Neural crest cell (in vitro differentiated cells): ENCODE data around the gene SMIM38. TPM values are rescaled to one million over a fixed set of nuclear protein-coding genes. Genes with fewer than 3 reads are reported as not detected.

Experiments used
- DNase-seq: peaks from one replicate; pipeline ENCODE4 v3.0.0; 2021; ENCODE audit warnings: low read depth, mixed read lengths, low spot score
- H3K27ac Mint-ChIP-seq: one replicate; pipeline ENCODE4 v1.8.0; 2021; ENCODE audit warnings: mild to moderate bottlenecking, mixed read lengths; ENCODE audit not compliant: unreplicated experiment
- H3K27me3 Mint-ChIP-seq: 2 replicates; pipeline ENCODE4 v1.8.0; 2021; ENCODE audit warnings: low read depth, mild to moderate bottlenecking, mixed read lengths
- H3K36me3 Mint-ChIP-seq: 2 replicates; pipeline ENCODE4 v1.8.0; 2021; ENCODE audit warnings: low read depth, mild to moderate bottlenecking, mixed read lengths
- H3K4me1 Mint-ChIP-seq: 2 replicates; pipeline ENCODE4 v1.8.0; 2021; ENCODE audit warnings: mixed read lengths
- H3K4me3 Mint-ChIP-seq: one replicate; pipeline ENCODE4 v1.8.0; 2021; ENCODE audit warnings: mild to moderate bottlenecking, mixed read lengths
- H3K9me3 Mint-ChIP-seq: 2 replicates; pipeline ENCODE4 v1.8.0; 2021; ENCODE audit warnings: mixed read lengths
- total RNA-seq: library from RNA; stranded (reverse); gene quantifications from 2 replicates; pipeline ENCODE4 v1.2.1, GENCODE V29; 2021
- TF ChIP-seq, protein P1 (sequence below): fragments of 200-600 bp; sonication (generic); conservative IDR thresholded peaks from 2 replicates; pipeline ENCODE4 v1.5.0; 2021; ENCODE audit warnings: antibody characterized with exemption, mild to moderate bottlenecking

SMIM38 gene
- total RNA-seq, 1 donor from 2014 or later: 1.4 TPM

GRCh38 chr11:69114362-69114761 lies 41.4 kb upstream of the SMIM38 start:
- Mint-ChIP-seq H3K4me1 (no peaks in the 10 kb centered on the region), H3K4me3 (no peak overlapping the region), H3K27ac (no peak overlapping the region), H3K9me3 (peaks cover 12% of the 10 kb centered on the region), H3K36me3 (peaks cover 4% of the 10 kb centered on the region), H3K27me3 (no peaks in the 10 kb centered on the region)
- no peak for DNase-seq
- TF ChIP-seq, protein P1, sequence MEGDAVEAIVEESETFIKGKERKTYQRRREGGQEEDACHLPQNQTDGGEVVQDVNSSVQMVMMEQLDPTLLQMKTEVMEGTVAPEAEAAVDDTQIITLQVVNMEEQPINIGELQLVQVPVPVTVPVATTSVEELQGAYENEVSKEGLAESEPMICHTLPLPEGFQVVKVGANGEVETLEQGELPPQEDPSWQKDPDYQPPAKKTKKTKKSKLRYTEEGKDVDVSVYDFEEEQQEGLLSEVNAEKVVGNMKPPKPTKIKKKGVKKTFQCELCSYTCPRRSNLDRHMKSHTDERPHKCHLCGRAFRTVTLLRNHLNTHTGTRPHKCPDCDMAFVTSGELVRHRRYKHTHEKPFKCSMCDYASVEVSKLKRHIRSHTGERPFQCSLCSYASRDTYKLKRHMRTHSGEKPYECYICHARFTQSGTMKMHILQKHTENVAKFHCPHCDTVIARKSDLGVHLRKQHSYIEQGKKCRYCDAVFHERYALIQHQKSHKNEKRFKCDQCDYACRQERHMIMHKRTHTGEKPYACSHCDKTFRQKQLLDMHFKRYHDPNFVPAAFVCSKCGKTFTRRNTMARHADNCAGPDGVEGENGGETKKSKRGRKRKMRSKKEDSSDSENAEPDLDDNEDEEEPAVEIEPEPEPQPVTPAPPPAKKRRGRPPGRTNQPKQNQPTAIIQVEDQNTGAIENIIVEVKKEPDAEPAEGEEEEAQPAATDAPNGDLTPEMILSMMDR: no peak

- no peak for DNase-seq
- no peaks in the 10 kb centered on the region for H3K4me1 Mint-ChIP-seq
- H3K27me3 Mint-ChIP-seq: no peaks in the 10 kb centered on the region
- TF ChIP-seq, protein P1: no peak
- peaks cover 4% of the 10 kb centered on the region for H3K36me3 Mint-ChIP-seq
- no peak overlapping the region for H3K4me3 Mint-ChIP-seq
- H3K9me3 Mint-ChIP-seq: peaks cover 8% of the 10 kb centered on the region
- no peak overlapping the region for H3K27ac Mint-ChIP-seq
Observed at GRCh38 chr11:69114811-69115523, 40.8 kb upstream of the SMIM38 start.

- TF ChIP-seq, protein P1: no peak
- no peaks in the 10 kb centered on the region for H3K4me1 Mint-ChIP-seq
- no peak for DNase-seq
- no peak overlapping the region for H3K27ac Mint-ChIP-seq
- peaks cover 2% of the 10 kb centered on the region for H3K9me3 Mint-ChIP-seq
- no peak overlapping the region for H3K4me3 Mint-ChIP-seq
- no peaks in the 10 kb centered on the region for H3K27me3 Mint-ChIP-seq
- no peaks in the 10 kb centered on the region for H3K36me3 Mint-ChIP-seq
Observed at GRCh38 chr11:69115586-69116560, 39.9 kb upstream of the SMIM38 start.

- Mint-ChIP-seq H3K36me3 (no peaks in the 10 kb centered on the region), H3K27me3 (no peaks in the 10 kb centered on the region), H3K4me3 (no peak overlapping the region), H3K9me3 (no peaks in the 10 kb centered on the region), H3K4me1 (no peaks in the 10 kb centered on the region), H3K27ac (no peak overlapping the region)
- TF ChIP-seq, protein P1: no peak
- DNase-seq: no peak
Observed at GRCh38 chr11:69116671-69117070, 39.1 kb upstream of the SMIM38 start.

GRCh38 chr11:69119190-69119589 lies 36.5 kb upstream of the SMIM38 start:
- Mint-ChIP-seq H3K27me3 (no peaks in the 10 kb centered on the region), H3K4me3 (no peak overlapping the region), H3K27ac (no peak overlapping the region), H3K4me1 (peaks cover 11% of the 10 kb centered on the region), H3K9me3 (no peaks in the 10 kb centered on the region), H3K36me3 (no peaks in the 10 kb centered on the region)
- DNase-seq: no peak
- TF ChIP-seq, protein P1: no peak
